Measurements from ENCODE around the gene CAMK2D.

The CAMK2D gene

DNA sequence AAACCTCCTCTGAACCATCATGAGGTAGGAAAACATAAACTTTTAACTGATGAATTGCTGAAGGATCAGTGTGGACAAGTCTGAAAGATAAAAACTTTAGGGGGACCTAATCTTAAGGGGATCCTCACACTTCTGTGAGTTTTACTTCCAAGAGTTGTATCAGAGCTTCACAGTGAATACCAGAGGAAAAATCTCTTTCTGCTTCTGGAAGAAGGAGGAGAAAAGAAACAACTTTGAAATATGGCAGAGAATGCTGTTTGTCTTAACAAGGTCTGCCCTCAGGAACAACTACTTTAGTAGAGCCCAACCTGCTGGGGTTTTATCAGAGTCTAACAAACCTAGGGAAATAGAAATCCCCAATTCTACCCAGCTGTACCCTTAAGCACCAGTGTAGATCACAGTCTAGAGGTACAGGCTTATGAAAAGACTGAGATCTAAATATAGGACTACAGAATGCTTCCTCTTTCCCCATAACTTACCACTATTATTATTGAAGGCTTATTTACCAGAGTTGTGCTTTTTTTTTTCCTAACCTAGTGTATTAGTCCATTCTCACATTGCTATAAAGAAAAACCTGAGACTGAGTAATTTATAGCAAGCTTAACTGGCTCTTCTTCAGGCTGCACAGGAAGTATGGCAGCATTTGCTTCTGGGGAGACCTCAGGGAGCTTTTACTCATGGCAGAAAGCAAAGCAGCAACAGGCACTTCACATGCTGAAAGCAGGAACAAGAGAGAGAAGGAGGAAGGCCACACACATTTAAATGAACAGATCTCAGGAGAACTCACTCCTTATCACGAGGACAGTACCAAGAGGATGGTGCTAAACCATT is 167.9 kb downstream of the CAMK2D start:
- no peak overlapping the region for H3K27ac ChIP-seq (replicated peaks; ENCODE audit: low read length)
- no peak overlapping the region for H3K23ac ChIP-seq (ENCODE audit: low read depth, low read length, poor library complexity)
- no peaks in the 10 kb centered on the region for H3K79me1 ChIP-seq (ENCODE audit: low read depth, low read length)
- no peak overlapping the region for H3K4me3 ChIP-seq (ENCODE audit: low read length in 2 of 2)
- H2BK15ac ChIP-seq (ENCODE audit: low read length), result no peak overlapping the region
- H2BK12ac ChIP-seq (ENCODE audit: low read length), result no peak overlapping the region
- H3K18ac ChIP-seq (ENCODE audit: low read length), result no peak overlapping the region
- no peak overlapping the region for H4K91ac ChIP-seq (ENCODE audit: low read depth, low read length, poor library complexity)
- no peak overlapping the region for H2AFZ ChIP-seq (ENCODE audit: low read length)
- no peak overlapping the region for H3K9ac ChIP-seq (ENCODE audit: low read depth, low read length, poor library complexity)
- no peaks in the 10 kb centered on the region for H3K27me3 ChIP-seq (ENCODE audit: control insufficient read depth in 3 of 3, insufficient read depth in 3 of 3, low read depth in 1 of 3, low read length in 3 of 3)
- H2BK5ac ChIP-seq (ENCODE audit: low read length), result no peak overlapping the region
- H3K4me1 ChIP-seq (ENCODE audit: control insufficient read depth in 2 of 2, insufficient read depth in 1 of 2, low read depth in 1 of 2, low read length in 2 of 2), result no peaks in the 10 kb centered on the region
- H3K14ac ChIP-seq (ENCODE audit: low read length), result no peak overlapping the region
- H3K4me2 ChIP-seq (ENCODE audit: insufficient read depth, low read length, poor library complexity, severe bottlenecking), result no peak overlapping the region
- no peak for DNase-seq (ENCODE audit: low spot score)
- no peak overlapping the region for H3K4ac ChIP-seq (ENCODE audit: low read length)
- no peaks in the 10 kb centered on the region for H3K9me3 ChIP-seq (replicated peaks in 1 of 2; ENCODE audit: control insufficient read depth in 2 of 2, insufficient read depth in 1 of 2, low read depth in 1 of 2, low read length in 2 of 2)
- peaks cover 0 to 2% of the 10 kb centered on the region in 2 donors for H3K36me3 ChIP-seq (replicated peaks in 1 of 2; ENCODE audit: control insufficient read depth in 2 of 2, insufficient read depth in 2 of 2, low read length in 2 of 2)
- H4K8ac ChIP-seq (ENCODE audit: low read depth, low read length), result no peak overlapping the region
- no peak overlapping the region for H2AK5ac ChIP-seq (ENCODE audit: low read depth, low read length)
- no peak overlapping the region for H2BK120ac ChIP-seq (ENCODE audit: low read depth, low read length)
- WGBS, 2 donors (ENCODE audit: extremely low coverage in 2 of 2, insufficient read length in 2 of 2, insufficient replicate concordance in 1 of 2), result no CpG with 5 or more reads among the region's 1 CpG

- H3K4me1 ChIP-seq (ENCODE audit: control insufficient read depth in 2 of 2, insufficient read depth in 1 of 2, low read depth in 1 of 2, low read length in 2 of 2), result no peaks in the 10 kb centered on the region
- H3K9me3 ChIP-seq (replicated peaks in 1 of 2; ENCODE audit: control insufficient read depth in 2 of 2, insufficient read depth in 1 of 2, low read depth in 1 of 2, low read length in 2 of 2), result no peaks in the 10 kb centered on the region
- H3K14ac ChIP-seq (ENCODE audit: low read length), result no peak overlapping the region
- no peak overlapping the region for H3K4me2 ChIP-seq (ENCODE audit: insufficient read depth, low read length, poor library complexity, severe bottlenecking)
- no peak for DNase-seq (ENCODE audit: low spot score)
- no peak overlapping the region for H3K18ac ChIP-seq (ENCODE audit: low read length)
- no peak overlapping the region for H3K27ac ChIP-seq (replicated peaks; ENCODE audit: low read length)
- no peak overlapping the region for H2AK5ac ChIP-seq (ENCODE audit: low read depth, low read length)
- no peak overlapping the region for H3K4ac ChIP-seq (ENCODE audit: low read length)
- peaks cover 0 to 2% of the 10 kb centered on the region in 2 donors for H3K36me3 ChIP-seq (replicated peaks in 1 of 2; ENCODE audit: control insufficient read depth in 2 of 2, insufficient read depth in 2 of 2, low read length in 2 of 2)
- no peak overlapping the region for H3K23ac ChIP-seq (ENCODE audit: low read depth, low read length, poor library complexity)
- H3K4me3 ChIP-seq (ENCODE audit: low read length in 2 of 2), result no peak overlapping the region
- no peak overlapping the region for H4K91ac ChIP-seq (ENCODE audit: low read depth, low read length, poor library complexity)
- H2BK120ac ChIP-seq (ENCODE audit: low read depth, low read length), result no peak overlapping the region
- no peak overlapping the region for H4K8ac ChIP-seq (ENCODE audit: low read depth, low read length)
- H3K27me3 ChIP-seq (ENCODE audit: control insufficient read depth in 3 of 3, insufficient read depth in 3 of 3, low read depth in 1 of 3, low read length in 3 of 3), result no peaks in the 10 kb centered on the region
- no peaks in the 10 kb centered on the region for H3K79me1 ChIP-seq (ENCODE audit: low read depth, low read length)
- no peak overlapping the region for H2BK5ac ChIP-seq (ENCODE audit: low read length)
- H2BK12ac ChIP-seq (ENCODE audit: low read length), result no peak overlapping the region
- H2AFZ ChIP-seq (ENCODE audit: low read length), result no peak overlapping the region
- WGBS, 2 donors (ENCODE audit: extremely low coverage in 2 of 2, insufficient read length in 2 of 2, insufficient replicate concordance in 1 of 2), result no CpG with 5 or more reads among the region's 1 CpG
- H3K9ac ChIP-seq (ENCODE audit: low read depth, low read length, poor library complexity), result no peak overlapping the region
- H2BK15ac ChIP-seq (ENCODE audit: low read length), result no peak overlapping the region
Observed at GRCh38 chr4:113591982-113592381, 169.6 kb downstream of the CAMK2D start.

DNA sequence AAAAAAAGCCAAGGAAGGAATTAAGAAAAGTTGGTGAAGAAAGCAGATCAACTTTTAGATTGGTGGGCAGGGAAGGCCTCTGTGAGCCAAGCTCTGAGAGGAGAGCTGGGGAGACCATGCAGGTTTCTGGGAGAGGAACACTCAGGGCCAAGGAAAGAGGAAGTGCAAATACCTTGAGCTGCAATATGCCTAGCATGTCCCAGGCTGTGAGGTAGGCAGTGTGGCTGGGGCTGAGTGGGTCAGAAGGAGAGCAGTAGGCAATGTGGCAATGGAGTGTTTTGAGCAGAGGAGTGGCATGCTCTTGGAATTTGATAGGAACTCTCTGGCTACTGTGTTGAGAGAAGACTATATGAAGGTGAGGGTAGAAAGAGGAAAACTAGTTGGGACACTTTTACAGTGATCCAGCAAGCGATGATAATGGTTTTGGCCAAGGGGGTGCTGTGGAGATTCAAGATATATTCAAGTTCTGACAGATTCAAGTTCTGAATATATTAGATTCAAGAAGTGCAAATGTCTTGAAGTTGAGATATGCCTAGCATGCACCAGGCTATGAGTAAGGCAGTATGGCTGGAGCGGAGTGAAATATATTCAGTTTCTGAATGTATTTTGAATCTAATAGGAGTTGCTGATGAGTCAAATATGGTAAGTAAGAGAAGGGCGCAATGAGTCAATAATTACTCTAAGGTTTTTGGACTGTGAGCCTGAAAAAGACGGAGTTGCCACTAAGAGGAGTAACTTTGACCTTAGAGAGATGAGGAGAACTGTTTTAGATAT is 172.5 kb downstream of the CAMK2D start:
- H3K27ac ChIP-seq (replicated peaks; ENCODE audit: low read length), result no peak overlapping the region
- no peaks in the 10 kb centered on the region for H3K27me3 ChIP-seq (ENCODE audit: control insufficient read depth in 3 of 3, insufficient read depth in 3 of 3, low read depth in 1 of 3, low read length in 3 of 3)
- peaks cover 0 to 2% of the 10 kb centered on the region in 2 donors for H3K36me3 ChIP-seq (replicated peaks in 1 of 2; ENCODE audit: control insufficient read depth in 2 of 2, insufficient read depth in 2 of 2, low read length in 2 of 2)
- no peak overlapping the region for H2BK12ac ChIP-seq (ENCODE audit: low read length)
- H2BK120ac ChIP-seq (ENCODE audit: low read depth, low read length), result no peak overlapping the region
- no peak overlapping the region for H4K91ac ChIP-seq (ENCODE audit: low read depth, low read length, poor library complexity)
- H3K4ac ChIP-seq (ENCODE audit: low read length), result no peak overlapping the region
- H2BK5ac ChIP-seq (ENCODE audit: low read length), result no peak overlapping the region
- no peak overlapping the region for H4K8ac ChIP-seq (ENCODE audit: low read depth, low read length)
- no peaks in the 10 kb centered on the region for H3K79me1 ChIP-seq (ENCODE audit: low read depth, low read length)
- DNase-seq (ENCODE audit: low spot score), result no peak
- no CpG with 5 or more reads among the region's 4 CpGs for WGBS, 2 donors (ENCODE audit: extremely low coverage in 2 of 2, insufficient read length in 2 of 2, insufficient replicate concordance in 1 of 2)
- H2BK15ac ChIP-seq (ENCODE audit: low read length), result no peak overlapping the region
- H3K23ac ChIP-seq (ENCODE audit: low read depth, low read length, poor library complexity), result no peak overlapping the region
- no peak overlapping the region for H3K9ac ChIP-seq (ENCODE audit: low read depth, low read length, poor library complexity)
- no peaks in the 10 kb centered on the region for H3K9me3 ChIP-seq (replicated peaks in 1 of 2; ENCODE audit: control insufficient read depth in 2 of 2, insufficient read depth in 1 of 2, low read depth in 1 of 2, low read length in 2 of 2)
- H3K4me2 ChIP-seq (ENCODE audit: insufficient read depth, low read length, poor library complexity, severe bottlenecking), result no peak overlapping the region
- H3K4me1 ChIP-seq (ENCODE audit: control insufficient read depth in 2 of 2, insufficient read depth in 1 of 2, low read depth in 1 of 2, low read length in 2 of 2), result peaks cover 2 to 5% of the 10 kb centered on the region in 2 donors
- H2AFZ ChIP-seq (ENCODE audit: low read length), result no peak overlapping the region
- peak overlapping the region; percentile 67 for H3K18ac ChIP-seq (ENCODE audit: low read length)
- H3K4me3 ChIP-seq (ENCODE audit: low read length in 2 of 2), result no peak overlapping the region
- peak overlapping the region; percentile 32 for H3K14ac ChIP-seq (ENCODE audit: low read length)
- no peak overlapping the region for H2AK5ac ChIP-seq (ENCODE audit: low read depth, low read length)

GRCh38 chr4:113587640-113588275 is 173.8 kb downstream of the CAMK2D start:
- H3K4me2 ChIP-seq (ENCODE audit: insufficient read depth, low read length, poor library complexity, severe bottlenecking), result no peak overlapping the region
- WGBS, 2 donors (ENCODE audit: extremely low coverage in 2 of 2, insufficient read length in 2 of 2, insufficient replicate concordance in 1 of 2), result no CpG with 5 or more reads among the region's 4 CpGs
- H3K4me3 ChIP-seq (ENCODE audit: low read length in 2 of 2), result no peak overlapping the region
- no peak overlapping the region for H4K8ac ChIP-seq (ENCODE audit: low read depth, low read length)
- H2BK120ac ChIP-seq (ENCODE audit: low read depth, low read length), result no peak overlapping the region
- H3K27me3 ChIP-seq (ENCODE audit: control insufficient read depth in 3 of 3, insufficient read depth in 3 of 3, low read depth in 1 of 3, low read length in 3 of 3), result no peaks in the 10 kb centered on the region
- no peak overlapping the region for H3K14ac ChIP-seq (ENCODE audit: low read length)
- H3K79me1 ChIP-seq (ENCODE audit: low read depth, low read length), result no peaks in the 10 kb centered on the region
- H2AK5ac ChIP-seq (ENCODE audit: low read depth, low read length), result no peak overlapping the region
- H3K9me3 ChIP-seq (replicated peaks in 1 of 2; ENCODE audit: control insufficient read depth in 2 of 2, insufficient read depth in 1 of 2, low read depth in 1 of 2, low read length in 2 of 2), result no peaks in the 10 kb centered on the region
- no peak overlapping the region for H2AFZ ChIP-seq (ENCODE audit: low read length)
- no peaks in the 10 kb centered on the region for H3K36me3 ChIP-seq (replicated peaks in 1 of 2; ENCODE audit: control insufficient read depth in 2 of 2, insufficient read depth in 2 of 2, low read length in 2 of 2)
- H3K4me1 ChIP-seq (ENCODE audit: control insufficient read depth in 2 of 2, insufficient read depth in 1 of 2, low read depth in 1 of 2, low read length in 2 of 2), result peaks cover 4 to 5% of the 10 kb centered on the region in 2 donors
- H2BK5ac ChIP-seq (ENCODE audit: low read length), result no peak overlapping the region
- H3K23ac ChIP-seq (ENCODE audit: low read depth, low read length, poor library complexity), result no peak overlapping the region
- H4K91ac ChIP-seq (ENCODE audit: low read depth, low read length, poor library complexity), result no peak overlapping the region
- no peak overlapping the region for H3K18ac ChIP-seq (ENCODE audit: low read length)
- DNase-seq (ENCODE audit: low spot score), result no peak
- no peak overlapping the region for H3K9ac ChIP-seq (ENCODE audit: low read depth, low read length, poor library complexity)
- H2BK15ac ChIP-seq (ENCODE audit: low read length), result no peak overlapping the region
- no peak overlapping the region for H3K27ac ChIP-seq (replicated peaks; ENCODE audit: low read length)
- no peak overlapping the region for H3K4ac ChIP-seq (ENCODE audit: low read length)
- no peak overlapping the region for H2BK12ac ChIP-seq (ENCODE audit: low read length)
